H1 (cell line): Measurements from ENCODE around the gene POTEG. TPM values are rescaled to one million over a fixed set of nuclear protein-coding genes. Genes with fewer than 3 reads are reported as not detected.
"Not testable (repeated sequence)": the region's sequence is repeated elsewhere in the genome, so short reads cannot be mapped to it uniquely, and the experiment has no call there.

Source experiments
- CTCF ChIA-PET: fragments of 300-600 bp; sonication (Branson Sonifier 250); formaldehyde crosslinking; loops from one replicate; lab custom pipeline; 2021; ENCODE audit not compliant: partially characterized antibody; lab: Charles Lee
- POLR2A ChIA-PET: fragments of 300-600 bp; sonication (Branson Sonifier 250); formaldehyde crosslinking; loops from one replicate; lab custom pipeline; 2021; ENCODE audit warnings: inconsistent platforms; ENCODE audit not compliant: partially characterized antibody; lab: Charles Lee
- DNase-seq, 2 experiments: peaks; one replicate each; pipeline versions ENCODE4 v3.0.0 to v3.0.0-alpha.2; 2010 to 2022; ENCODE audit warnings: low spot score in 2 of 2, low read depth in 1 of 2, mixed read lengths in 1 of 2
- FAIRE-seq: peaks from 2 replicates; lab custom pipeline; 2011; peaks lifted over from hg19 to GRCh38; lab: Jason Lieb, UNC
- H2AFZ ChIP-seq: 2 replicates; pipeline ENCODE4 v1.8.1; 2012; ENCODE audit warnings: low read length, inconsistent platforms
- H2AK5ac ChIP-seq: 2 replicates; pipeline ENCODE4 v1.6.1; 2013; ENCODE audit warnings: low read depth, low read length
- H2BK120ac ChIP-seq: replicated peaks from 2 replicates; pipeline ENCODE3; 2013; ENCODE audit warnings: low read depth, low read length, inconsistent platforms
- H2BK12ac ChIP-seq: 2 replicates; pipeline ENCODE4 v1.6.1; 2013; ENCODE audit warnings: low read depth, low read length
- H2BK15ac ChIP-seq: 2 replicates; pipeline ENCODE4 v1.6.1; 2013; ENCODE audit warnings: low read length
- H2BK20ac ChIP-seq: 2 replicates; pipeline ENCODE4 v1.6.1; 2013; ENCODE audit warnings: low read length
- H2BK5ac ChIP-seq: 2 replicates; pipeline ENCODE4 v1.6.1; 2013; ENCODE audit warnings: low read depth, low read length
- H3K14ac ChIP-seq: 2 replicates; pipeline ENCODE4 v1.6.1; 2013; ENCODE audit warnings: inconsistent platforms; ENCODE audit not compliant: insufficient read length
- H3K18ac ChIP-seq: 2 replicates; pipeline ENCODE4 v1.6.1; 2013; ENCODE audit warnings: low read length; ENCODE audit errors: extremely low read depth
- H3K23ac ChIP-seq: 2 replicates; pipeline ENCODE4 v1.6.1; 2013; ENCODE audit warnings: inconsistent platforms; ENCODE audit not compliant: insufficient read length
- H3K23me2 ChIP-seq: 2 replicates; pipeline ENCODE4 v1.6.1; 2013; ENCODE audit warnings: low read depth, low read length
- H3K27ac ChIP-seq: 2 replicates; pipeline ENCODE4 v1.6.1; 2011; ENCODE audit warnings: low read depth, low read length, inconsistent platforms
- H3K27me3 ChIP-seq, 4 experiments: replicated peaks in 1 of 4; 1 replicate in 1 of 4; 2 replicates in 3 of 4; pipeline versions ENCODE4 v1.6.1 to v1.8.1; 2011 to 2013; ENCODE audit warnings: low read length in 3 of 4, mild to moderate bottlenecking in 3 of 4, inconsistent platforms in 2 of 4, mixed read lengths in 2 of 4, moderate library complexity in 1 of 4; ENCODE audit not compliant: control insufficient read depth in 3 of 4, insufficient read depth in 3 of 4; ENCODE audit errors: extremely low read depth in 1 of 4
- H3K36me3 ChIP-seq, 4 experiments: 2 replicates each; pipeline versions ENCODE4 v1.6.1 to v1.8.1; 2011 to 2013; ENCODE audit warnings: mild to moderate bottlenecking in 4 of 4, low read length in 3 of 4, moderate library complexity in 2 of 4, control low read depth in 1 of 4, inconsistent platforms in 1 of 4; ENCODE audit not compliant: insufficient read depth in 4 of 4, control insufficient read depth in 2 of 4
- H3K4ac ChIP-seq: replicated peaks from 2 replicates; pipeline ENCODE3; 2013; ENCODE audit warnings: low read length, low read depth, mixed read lengths, inconsistent platforms; ENCODE audit not compliant: insufficient read length
- H3K4me1 ChIP-seq, 4 experiments: replicated peaks in 1 of 4; 1 replicate in 1 of 4; 2 replicates in 3 of 4; pipeline versions ENCODE4 v1.6.1 to v1.8.1; 2011 to 2013; ENCODE audit warnings: low read length in 3 of 4, inconsistent platforms in 2 of 4, mixed read lengths in 1 of 4; ENCODE audit not compliant: insufficient read depth in 4 of 4, control insufficient read depth in 3 of 4
- H3K4me2 ChIP-seq, 2 experiments: 2 replicates each; pipeline versions ENCODE4 v1.6.1 to v1.8.1; 2011 to 2013; ENCODE audit warnings: low read depth in 2 of 2, low read length in 2 of 2, control low read depth in 1 of 2, inconsistent platforms in 1 of 2, mild to moderate bottlenecking in 1 of 2; ENCODE audit not compliant: insufficient read depth in 1 of 2
- H3K4me3 ChIP-seq, 4 experiments: fragments of 200-600, 300-600 bp in 1 of 4; sonication (generic), shearing (Covaris generic), sonication (Bioruptor Twin) in 1 of 4; 2 replicates each; pipeline versions ENCODE4 v1.5.1 to v1.8.1; 2011 to 2016; ENCODE audit warnings: low read length in 4 of 4, low read depth in 3 of 4, control low read depth in 2 of 4, inconsistent platforms in 2 of 4, mild to moderate bottlenecking in 2 of 4, mixed read lengths in 1 of 4, moderate library complexity in 1 of 4; ENCODE audit not compliant: insufficient read depth in 2 of 4; ENCODE audit errors: extremely low read depth in 1 of 4
- H3K56ac ChIP-seq: replicated peaks from 2 replicates; pipeline ENCODE3; 2013; ENCODE audit warnings: low read depth, mild to moderate bottlenecking, mixed read lengths, low read length, inconsistent platforms; ENCODE audit not compliant: insufficient read length
- H3K79me1 ChIP-seq: 2 replicates; pipeline ENCODE4 v1.6.1; 2013; ENCODE audit warnings: low read depth, low read length, control low read depth
- H3K79me2 ChIP-seq, 2 experiments: 2 replicates each; pipeline versions ENCODE4 v1.6.1 to v1.8.1; 2012 to 2013; ENCODE audit warnings: low read length in 2 of 2, mild to moderate bottlenecking in 2 of 2, inconsistent platforms in 1 of 2; ENCODE audit not compliant: insufficient read depth in 2 of 2, control insufficient read depth in 1 of 2
- H3K9ac ChIP-seq, 4 experiments: replicated peaks in 1 of 4; 1 replicate in 1 of 4; 2 replicates in 3 of 4; pipeline versions ENCODE4 v1.6.1 to v1.8.1; 2011 to 2013; ENCODE audit warnings: low read depth in 3 of 4, low read length in 3 of 4, control low read depth in 2 of 4, mild to moderate bottlenecking in 2 of 4, moderate library complexity in 2 of 4, inconsistent platforms in 1 of 4; ENCODE audit errors: extremely low read depth in 1 of 4
- H3K9me3 ChIP-seq, 2 experiments: 2 replicates each; pipeline versions ENCODE4 v1.6.1 to v1.8.1; 2012 to 2013; ENCODE audit warnings: mild to moderate bottlenecking in 2 of 2, moderate library complexity in 2 of 2, control low read depth in 1 of 2, inconsistent platforms in 1 of 2, low read depth in 1 of 2, low read length in 1 of 2, mixed read lengths in 1 of 2; ENCODE audit not compliant: insufficient read depth in 2 of 2
- H4K20me1 ChIP-seq, 2 experiments: replicated peaks in 1 of 2; 2 replicates each; pipeline versions ENCODE3 to v1.8.1; 2011 to 2013; ENCODE audit warnings: inconsistent platforms in 2 of 2, low read length in 2 of 2, mild to moderate bottlenecking in 1 of 2; ENCODE audit not compliant: insufficient read depth in 2 of 2, control insufficient read depth in 1 of 2
- H4K5ac ChIP-seq: 2 replicates; pipeline ENCODE4 v1.6.1; 2013; ENCODE audit warnings: low read length, low read depth, mixed read lengths, inconsistent platforms; ENCODE audit not compliant: insufficient read length
- H4K8ac ChIP-seq: 2 replicates; pipeline ENCODE4 v1.8.0; 2013; ENCODE audit warnings: mild to moderate bottlenecking, moderate library complexity, low read length, inconsistent platforms; ENCODE audit not compliant: insufficient read depth; ENCODE audit errors: extremely low read depth
- H4K91ac ChIP-seq: replicated peaks from 2 replicates; pipeline ENCODE3; 2013; ENCODE audit warnings: low read length, mixed read lengths, inconsistent platforms; ENCODE audit not compliant: insufficient read length
- WGBS, 2 experiments: shearing (Covaris generic) in 1 of 2; methylation state at CpG; one replicate each; pipeline versions ENCODE4 v1.1.6 to v1.1.7; 2013 to 2015; ENCODE audit warnings: low lambda C conversion rate in 2 of 2, mixed read lengths in 2 of 2, inconsistent platforms in 1 of 2, low coverage in 1 of 2, missing lambda C conversion rate in 1 of 2; ENCODE audit not compliant: insufficient replicate concordance in 2 of 2, insufficient coverage in 1 of 2, insufficient read length in 1 of 2; ENCODE audit errors: extremely low coverage in 1 of 2, missing lambda C conversion rate in 1 of 2; 5-methylcytosine and 5-hydroxymethylcytosine counted together
- long read RNA-seq, 2 experiments: library from RNA in 1 of 2; library from capped mRNA in 1 of 2; stranded (forward); transcript quantifications; one replicate each; pipeline ENCODE4 v2.0.0, GENCODE V29; 2021; ENCODE audit warnings: inconsistent platforms in 1 of 2
- polyA minus RNA-seq, 3 experiments: library from RNA; depleted of rRNA, polyadenylated mRNA; stranded (reverse); fragments of >200 nt; gene quantifications; 1 replicate in 2 of 3; 2 replicates in 1 of 3; pipeline ENCODE4 v1.2.3, GENCODE V29; 2011
- polyA plus RNA-seq, 7 experiments: library from polyadenylated mRNA; depleted of rRNA in 3 of 7; stranded (reverse) in 5 of 7; unstranded in 2 of 7; fragments of >200 nt in 5 of 7; fragments of 200-250 nt in 2 of 7; gene quantifications; 1 replicate in 5 of 7; 2 replicates in 1 of 7; 4 replicates in 1 of 7; pipeline versions ENCODE4 v1.2.1 to v1.2.3, GENCODE V29; 2011 to 2013; ENCODE audit warnings: missing spikeins in 2 of 7, mixed read lengths in 2 of 7
- total RNA-seq: library from RNA; stranded (reverse); fragmentation: NEBNext Ultra II Directional; extraction: Animal tissue kit (Norgen Biotek cat#: 25700); gene quantifications from 2 replicates; pipeline ENCODE4 v1.2.1, GENCODE V29; 2021

Gene POTEG
- total RNA-seq: not detected in 2 replicates
- polyA plus RNA-seq (2011; rRNA removed): not detected in 2 replicates
- polyA plus RNA-seq (2011; cell fraction: cytosol; rRNA removed): not detected
- not detected for polyA plus RNA-seq (2011; cell fraction: nucleus; rRNA removed)
- not detected in 4 replicates for polyA plus RNA-seq (2012, experiment 1 of 2)
- not detected for polyA plus RNA-seq (2012, experiment 2 of 2)
- not detected for polyA plus RNA-seq (2013, experiment 1 of 2)
- polyA plus RNA-seq (2013, experiment 2 of 2): not detected
- polyA minus RNA-seq (2011; rRNA and poly(A)+ RNA removed): not detected in 2 replicates
- polyA minus RNA-seq (2011; cell fraction: cytosol; rRNA and poly(A)+ RNA removed): not detected
- polyA minus RNA-seq (2011; cell fraction: nucleus; rRNA and poly(A)+ RNA removed): not detected
- long read RNA-seq, experiment 1: 0 reads
- long read RNA-seq, experiment 2: 0 reads

GRCh38 chr14:19434241-19434640, at the start of gene POTEG:
Gene POTEG (minus strand): TSS chr14:19434341. CDS start chr14:19434289, 52 bp downstream.
- WGBS, 2 experiments: no CpG with 5 or more reads among the region's 12 CpGs

More at GRCh38 chr14:19434241-19434640, at the start of gene POTEG:
- H2BK20ac ChIP-seq, H3K9ac ChIP-seq, H3K23me2 ChIP-seq, POLR2A ChIA-PET, H2AFZ ChIP-seq, H2BK12ac ChIP-seq, CTCF ChIA-PET, H3K27me3 ChIP-seq, H3K9me3 ChIP-seq, H3K18ac ChIP-seq, H2BK15ac ChIP-seq, H3K23ac ChIP-seq, H4K5ac ChIP-seq, H4K91ac ChIP-seq, H3K4me2 ChIP-seq, H3K14ac ChIP-seq, DNase-seq, H3K36me3 ChIP-seq, H2AK5ac ChIP-seq, H3K56ac ChIP-seq, H4K20me1 ChIP-seq, H3K4me3 ChIP-seq, H2BK5ac ChIP-seq, H3K79me1 ChIP-seq, H3K4ac ChIP-seq, H4K8ac ChIP-seq, H3K27ac ChIP-seq, H2BK120ac ChIP-seq, H3K4me1 ChIP-seq, FAIRE-seq, H3K79me2 ChIP-seq: not testable (repeated sequence)
